Heart left ventricle (tissue), 16 donors: ENCODE data around the gene SELENOP. TPM values are rescaled to one million over a fixed set of nuclear protein-coding genes. Genes with fewer than 3 reads are reported as not detected.

Source experiments
- ATAC-seq, 4 donors: fragments of 200-7000 bp; cut with Tn5 transposase; one replicate each; pipeline ENCODE4 v1.9.1; 2020 to 2022; ENCODE audit warnings: moderate library complexity in 4 of 4, mild to moderate bottlenecking in 3 of 4, moderate number of reproducible peaks in 1 of 4
- DNase-seq, 5 donors: peaks; one replicate each; pipeline ENCODE4 v3.0.0-alpha.2; 2020
- H3K27ac ChIP-seq, 12 donors: fragments of 200-600 bp; sonication (generic) in 4 of 12; one replicate each; pipeline versions ENCODE4 v1.5.0 to v1.8.0; 2016 to 2022; ENCODE audit warnings: mild to moderate bottlenecking in 2 of 12
- H3K27me3 ChIP-seq, 9 donors: fragments of 200-600 bp; sonication (generic) in 2 of 9; one replicate each; pipeline versions ENCODE4 v1.5.1 to v1.8.0; 2016 to 2022; ENCODE audit warnings: mild to moderate bottlenecking in 3 of 9
- H3K36me3 ChIP-seq, 9 donors: fragments of 200-600 bp; sonication (generic) in 2 of 9; one replicate each; pipeline versions ENCODE4 v1.5.0 to v1.8.0; 2018 to 2022; ENCODE audit warnings: mild to moderate bottlenecking in 2 of 9
- H3K4me1 ChIP-seq, 12 donors: fragments of 200-600 bp; sonication (generic) in 4 of 12; one replicate each; pipeline versions ENCODE4 v1.5.0 to v1.8.0; 2016 to 2022; ENCODE audit warnings: mild to moderate bottlenecking in 3 of 12
- H3K4me3 ChIP-seq, 12 donors: fragments of 200-600 bp; sonication (generic) in 4 of 12; one replicate each; pipeline versions ENCODE4 v1.5.0 to v1.8.0; 2017 to 2022; ENCODE audit warnings: mild to moderate bottlenecking in 9 of 12, moderate library complexity in 4 of 12
- H3K9me3 ChIP-seq, 12 donors: fragments of 200-600 bp; sonication (generic) in 4 of 12; one replicate each; pipeline versions ENCODE4 v1.5.0 to v1.8.0; 2016 to 2022; ENCODE audit warnings: mild to moderate bottlenecking in 1 of 12
- POLR2A ChIP-seq, 2 donors: fragments of 450-650 bp; IDR thresholded peaks; one replicate each; pipeline ENCODE4 v1.6.1; 2017; ENCODE audit warnings: antibody characterized with exemption in 2 of 2, mild to moderate bottlenecking in 2 of 2, moderate library complexity in 2 of 2
- WGBS, 4 donors: extraction: QIAGEN DNeasy Blood & Tissue Kit in 2 of 4; methylation state at CpG; one replicate each; pipeline versions ENCODE4 v1.1.5 to v1.1.7; 2013 to 2018; 5-methylcytosine and 5-hydroxymethylcytosine counted together
- intact Hi-C, 10 donors: fragments of 100-400 bp; cut with DNase I; formaldehyde crosslinking; loops; one replicate each; pipeline versions ENCODE4 v1.11.1 to v1.14.2; 2022
- polyA plus RNA-seq, 2 donors: library from polyadenylated mRNA; stranded (reverse); fragments of 200-250 nt; gene quantifications; one replicate each; pipeline ENCODE4 v1.2.3, GENCODE V29; 2013
- total RNA-seq, 9 donors: library from RNA; depleted of rRNA in 2 of 9; stranded (reverse); fragments of >200 nt in 2 of 9; fragmentation: NEBNext Ultra II Directional in 3 of 9; extraction: Animal tissue kit (Norgen Biotek cat#: 25700) in 3 of 9; gene quantifications; one replicate each; pipeline versions ENCODE4 v1.1.0 to v1.2.4, GENCODE V29; 2016 to 2023
- TF ChIP-seq, protein P1 (sequence below), 12 donors: fragments of 200-600 bp; sonication (generic) in 4 of 12; IDR thresholded peaks; one replicate each; pipeline versions ENCODE4 v1.5.0 to v1.8.0; 2018 to 2022; ENCODE audit warnings: antibody characterized with exemption in 12 of 12, mild to moderate bottlenecking in 5 of 12
- donor health status: ischemic (EF 13 %, LVEDD 7.1; RV severe dilation, severe dysfunction).
- donor health status: healthy with polysubstance abuse.
- donor health status: DM: no; HTN: yes; CAD: no.
- donor health status: DM: no; HTN: no; CAD: no.
- donor health status: ischemic (EF 25% LVEDD 6.9; RV normal size, moderate dysfunction).
- donor health status: ischemic (EF 25% LVEDD 5.7; RV mildly dilated, moderate dysfunction).
- donor health status: healthy.
- donor health status: DM: yes; HTN: yes; CAD: no.
- donor health status: ischemic (EF 35%, LVEDD 5.7; RV mildly dilated, moderate dysfunction).
- donor health status: nonischemic (EF 11% LVEDD 7.7; RV severe dilation, severe dysfunction).
- donor health status: DM: yes; HTN: yes; CAD: no.
- donor health status: PGD.
- donor health status: ischemic (EF 29% LVEDD 5.4; RV normal size, mild dysfunction).
- donor health status: nonischemic (EF 23%, LVEDD 6.1; RV moderate dilation, normal function).

SELENOP gene
- total and polyA plus RNA-seq, 11 donors = 53.3 to 547 (median 194) TPM

DNA sequence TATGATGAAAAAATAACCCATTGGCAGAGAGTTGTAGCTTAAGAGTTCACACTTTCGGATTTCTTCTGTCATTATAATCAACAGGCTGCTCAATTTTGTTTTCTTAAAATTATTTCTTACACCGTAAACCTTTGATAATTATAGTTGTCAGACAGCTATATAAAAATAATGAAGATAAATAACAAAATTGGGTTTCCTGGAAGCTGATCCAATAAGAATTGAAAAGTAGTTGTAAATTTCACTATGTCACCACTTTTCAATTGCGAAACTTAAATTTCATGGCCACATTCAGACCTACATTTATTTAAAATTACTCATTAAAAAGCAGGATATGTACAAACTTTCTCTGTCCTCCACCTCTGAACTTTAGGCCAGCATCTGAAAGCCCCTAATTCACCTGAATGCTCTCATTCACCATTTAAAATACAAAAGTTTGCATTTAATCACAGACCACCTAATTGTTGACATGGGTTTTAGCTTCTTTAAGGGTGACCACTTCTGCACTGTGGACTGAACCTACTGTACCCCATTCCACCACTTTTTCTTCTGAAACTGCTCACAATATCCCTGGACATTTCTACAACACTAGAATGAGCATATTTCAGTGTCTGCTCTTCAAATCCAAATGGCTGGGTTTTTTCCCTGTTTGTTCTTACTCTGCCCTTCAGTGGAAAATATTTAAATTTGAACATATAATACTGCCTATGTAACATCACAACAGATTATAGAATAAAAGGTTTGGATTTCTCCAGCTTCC, 680 bp downstream of the SELENOP start:
- H3K4me1 ChIP-seq = peaks cover 0 to 47% (median 24%) of the 10 kb centered on the region in 12 donors
- intact Hi-C loops = loop anchor here in 7 of 10 donors (2.0 to 10.0 kb wide), 5 partner anchors 46 to 254 kb away; no protein-coding TSS in a partner anchor
- no peaks in the 10 kb centered on the region for H3K9me3 ChIP-seq
- 29 to 42% (median 34%) methylated on average over 3 of the region's 3 CpGs for WGBS, 4 donors
- DNase-seq (no peak), ATAC-seq (peak in 2 of 4 donors; percentile 12 to 18)
- no peaks in the 10 kb centered on the region for H3K27me3 ChIP-seq
- peaks cover 0 to 24% (median 19%) of the 10 kb centered on the region in 9 donors for H3K36me3 ChIP-seq
- H3K27ac ChIP-seq = peak overlapping the region; percentile 69 to 94 (median 87)
- H3K4me3 ChIP-seq = peak overlapping the region; percentile 18 to 70 (median 58)
- TF ChIP-seq, protein P1, sequence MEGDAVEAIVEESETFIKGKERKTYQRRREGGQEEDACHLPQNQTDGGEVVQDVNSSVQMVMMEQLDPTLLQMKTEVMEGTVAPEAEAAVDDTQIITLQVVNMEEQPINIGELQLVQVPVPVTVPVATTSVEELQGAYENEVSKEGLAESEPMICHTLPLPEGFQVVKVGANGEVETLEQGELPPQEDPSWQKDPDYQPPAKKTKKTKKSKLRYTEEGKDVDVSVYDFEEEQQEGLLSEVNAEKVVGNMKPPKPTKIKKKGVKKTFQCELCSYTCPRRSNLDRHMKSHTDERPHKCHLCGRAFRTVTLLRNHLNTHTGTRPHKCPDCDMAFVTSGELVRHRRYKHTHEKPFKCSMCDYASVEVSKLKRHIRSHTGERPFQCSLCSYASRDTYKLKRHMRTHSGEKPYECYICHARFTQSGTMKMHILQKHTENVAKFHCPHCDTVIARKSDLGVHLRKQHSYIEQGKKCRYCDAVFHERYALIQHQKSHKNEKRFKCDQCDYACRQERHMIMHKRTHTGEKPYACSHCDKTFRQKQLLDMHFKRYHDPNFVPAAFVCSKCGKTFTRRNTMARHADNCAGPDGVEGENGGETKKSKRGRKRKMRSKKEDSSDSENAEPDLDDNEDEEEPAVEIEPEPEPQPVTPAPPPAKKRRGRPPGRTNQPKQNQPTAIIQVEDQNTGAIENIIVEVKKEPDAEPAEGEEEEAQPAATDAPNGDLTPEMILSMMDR (IDR thresholded peaks at IDR 0.05) = no peak
- TF ChIP-seq POLR2A (IDR thresholded peaks at IDR 0.05) = no peak

DNA sequence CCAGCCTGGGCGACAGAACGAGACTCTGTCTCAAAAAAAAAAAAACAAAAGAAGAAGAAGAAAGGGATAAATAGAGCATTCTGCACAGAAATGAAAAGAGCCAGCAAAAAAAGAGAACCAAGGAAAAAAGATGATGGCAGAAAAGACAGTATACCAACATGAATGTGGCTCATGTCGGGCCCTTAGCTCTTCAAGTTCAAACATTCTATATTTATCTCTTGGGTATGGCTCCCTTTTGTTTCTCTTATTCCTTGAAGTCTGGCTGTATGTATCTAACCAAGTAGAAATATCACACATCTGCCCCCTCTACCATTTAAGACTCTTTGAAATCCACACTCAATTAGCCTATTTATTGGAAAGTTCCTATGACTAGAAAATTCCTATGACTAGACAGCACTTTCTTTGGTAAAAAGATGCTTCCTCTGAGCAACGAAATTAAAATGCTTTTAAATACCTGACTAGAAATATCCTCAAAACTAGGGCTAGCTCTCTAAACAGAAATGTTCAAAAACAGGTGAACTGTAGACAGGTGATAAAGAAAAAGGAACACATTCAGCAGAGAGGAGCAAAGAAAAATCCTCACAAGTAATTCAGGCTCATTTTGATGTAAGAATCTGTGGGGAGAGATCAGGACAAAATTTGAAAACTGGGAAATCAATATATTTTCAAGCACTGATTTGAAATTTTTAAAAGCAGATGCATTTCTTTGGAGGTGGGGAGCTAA, 2.6 kb downstream of the SELENOP start:
- 65 to 72% (median 66%) methylated on average over 4 of the region's 4 CpGs for WGBS, 4 donors
- Histone ChIP-seq H3K9me3 (no peaks in the 10 kb centered on the region), H3K4me3 (peak overlapping the region in 10 of 12 donors; percentile 12 to 70 (median 60)), H3K36me3 (peaks cover 0 to 43% (median 39%) of the 10 kb centered on the region in 9 donors), H3K27me3 (no peaks in the 10 kb centered on the region), H3K27ac (peak overlapping the region in 7 of 12 donors; percentile 1 to 89 (median 25)), H3K4me1 (peaks cover 0 to 49% (median 24%) of the 10 kb centered on the region in 12 donors)
- intact Hi-C loops = loop anchor here in 4 of 10 donors (1.0 to 10.0 kb wide), 4 partner anchors 76 to 83 kb away; no protein-coding TSS in a partner anchor
- no peak for ATAC-seq
- no peak for TF ChIP-seq POLR2A (IDR thresholded peaks at IDR 0.05)
- TF ChIP-seq, protein P1 (IDR thresholded peaks at IDR 0.05) = no peak
- DNase-seq = no peak

DNA sequence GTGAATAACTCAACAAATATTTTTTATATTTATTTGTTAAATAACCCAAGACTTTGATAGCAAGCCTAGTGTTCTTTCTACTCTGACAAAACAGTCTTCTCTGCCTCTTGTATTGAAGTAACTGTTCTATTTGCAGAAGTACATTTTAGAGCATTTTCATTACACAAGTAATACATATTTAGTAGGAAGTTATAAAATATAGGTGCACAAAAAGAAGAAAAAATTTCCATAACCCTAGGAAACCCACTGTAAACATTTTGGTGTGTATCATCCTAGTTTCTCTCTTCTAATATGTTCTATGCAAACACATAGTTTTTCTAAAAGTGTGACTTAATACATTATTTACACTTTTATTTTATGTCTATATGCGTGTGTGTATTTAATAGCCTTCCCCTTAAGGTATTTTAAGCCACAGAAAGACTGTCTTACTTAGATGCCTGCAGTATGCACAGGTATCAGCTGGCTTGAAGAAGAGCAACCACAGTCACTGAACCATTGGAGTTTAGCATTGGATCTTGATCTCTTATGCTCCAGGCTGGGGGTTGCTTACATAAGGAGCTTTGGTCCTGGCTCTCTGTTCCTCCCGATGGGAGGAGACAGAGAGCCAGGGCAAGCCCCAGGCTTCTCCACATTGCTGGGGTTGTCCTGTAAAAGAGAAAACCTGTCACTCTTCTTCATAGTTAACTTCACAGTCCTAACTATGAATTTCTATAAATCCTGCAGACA, 3.8 kb downstream of the SELENOP start:
- Histone ChIP-seq H3K4me1 (peaks cover 0 to 47% (median 24%) of the 10 kb centered on the region in 12 donors), H3K27me3 (no peaks in the 10 kb centered on the region), H3K4me3 (peak overlapping the region in 9 of 12 donors; percentile 52 to 70 (median 61)), H3K9me3 (no peaks in the 10 kb centered on the region), H3K27ac (peak overlapping the region in 6 of 12 donors; percentile 1 to 86 (median 27)), H3K36me3 (peaks cover 0 to 55% (median 49%) of the 10 kb centered on the region in 9 donors)
- intact Hi-C loops = loop anchor here in 5 of 10 donors (1.0 to 10.0 kb wide), 5 partner anchors 77 to 84 kb away; no protein-coding TSS in a partner anchor
- ATAC-seq (peak in 3 of 4 donors; percentile 45 to 57 (median 48)), DNase-seq (peak in 1 of 5 donors; percentile 36)
- TF ChIP-seq, protein P1 (IDR thresholded peaks at IDR 0.05) = peak in 9 of 12 donors; percentile 19 to 44 (median 31)
- no peak for TF ChIP-seq POLR2A (IDR thresholded peaks at IDR 0.05)
- WGBS, 4 donors = 53 to 61% (median 55%) methylated on average over 2 of the region's 2 CpGs
